ENCODE data around the gene CDX1. TPM values are rescaled to one million over a fixed set of nuclear protein-coding genes. Genes with fewer than 3 reads are reported as not detected.
A peak's percentile ranks its signal among the peaks of the same experiment; 100 is the strongest.
"Not testable (repeated sequence)": the region's sequence is repeated elsewhere in the genome, so short reads cannot be mapped to it uniquely, and the experiment has no call there.

Gene CDX1
- total RNA-seq, 1 donor from 2014 or later: not detected

DNA sequence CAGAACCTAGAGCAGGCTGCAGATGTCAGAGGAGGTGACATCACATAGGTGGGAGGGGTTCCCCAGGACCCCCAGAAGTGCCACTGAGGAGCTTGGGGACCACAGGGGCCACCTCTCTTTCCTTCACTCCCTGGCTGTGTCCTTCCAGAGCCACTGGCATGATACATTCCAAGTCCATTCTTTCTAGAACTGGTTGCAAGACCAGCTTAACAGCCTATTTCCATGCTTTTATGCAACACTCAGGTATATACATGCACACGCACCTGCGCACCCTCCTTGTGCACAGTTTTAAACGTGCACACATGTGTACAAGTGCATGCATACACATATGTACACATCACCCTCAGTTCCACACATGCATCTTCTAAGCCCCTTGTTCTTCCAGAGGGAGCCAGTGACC is 63.0 kb downstream of the CDX1 start:
- FAIRE-seq: peak; percentile 18
- H3K27me3 ChIP-seq (ENCODE audit: control insufficient read depth, insufficient read depth, low read length): no peaks in the 10 kb centered on the region
- no peak overlapping the region for H3K4me3 ChIP-seq (ENCODE audit: low read depth, low read length)
- H3K36me3 ChIP-seq (ENCODE audit: control insufficient read depth, insufficient read depth, low read length): no peaks in the 10 kb centered on the region
- no peak for DNase-seq (ENCODE audit: low read depth)
- TF ChIP-seq CTCF (IDR thresholded peaks at IDR 0.05; ENCODE audit: insufficient read depth, low read length, severe bottlenecking): no peak

DNA sequence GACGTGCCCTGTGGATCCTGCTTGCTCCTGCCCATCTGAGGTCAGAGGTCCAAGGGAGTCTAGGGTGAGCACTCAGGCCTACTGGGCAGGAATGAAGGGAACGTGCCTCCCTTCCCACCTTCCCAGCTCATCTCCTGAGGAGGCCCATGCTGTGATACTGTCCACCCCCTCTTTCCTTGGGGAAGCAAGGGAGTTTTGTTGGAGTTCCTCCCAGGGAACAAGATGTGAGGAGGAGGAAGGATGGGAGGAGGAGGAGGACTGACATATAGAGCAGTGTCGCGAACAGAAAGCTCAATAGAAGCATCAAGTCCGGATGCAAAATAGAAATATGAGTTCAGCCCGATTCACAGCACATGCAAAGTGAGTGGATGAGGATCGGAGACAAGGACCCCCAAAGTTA is 64.3 kb downstream of the CDX1 start:
- FAIRE-seq (peak; percentile 7), DNase-seq (ENCODE audit: low read depth) (no peak)
- H3K27me3 ChIP-seq (ENCODE audit: control insufficient read depth, insufficient read depth, low read length): no peaks in the 10 kb centered on the region
- no peak overlapping the region for H3K4me3 ChIP-seq (ENCODE audit: low read depth, low read length)
- no peak for TF ChIP-seq CTCF (IDR thresholded peaks at IDR 0.05; ENCODE audit: insufficient read depth, low read length, severe bottlenecking)
- no peaks in the 10 kb centered on the region for H3K36me3 ChIP-seq (ENCODE audit: control insufficient read depth, insufficient read depth, low read length)

DNA sequence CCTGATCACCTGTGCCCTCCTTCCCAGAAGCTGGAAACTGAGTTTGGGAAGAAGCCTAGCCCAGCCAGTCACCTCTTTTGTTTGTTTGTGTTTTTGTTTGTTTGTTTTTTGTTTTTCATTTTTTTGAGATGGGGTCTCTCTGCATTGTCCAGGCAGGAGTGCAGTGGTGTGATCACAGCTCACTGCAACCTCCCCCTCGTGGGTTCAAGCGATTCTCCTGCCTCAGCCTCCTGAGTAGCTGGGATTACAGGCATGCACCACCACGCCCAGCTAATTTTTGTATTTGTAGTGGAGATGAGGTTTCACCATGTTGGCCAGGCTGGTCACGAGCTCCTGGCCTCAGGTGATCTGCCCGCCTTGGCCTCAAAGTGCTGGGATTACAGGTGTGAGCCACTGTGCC is 67.1 kb downstream of the CDX1 start:
- H3K36me3 ChIP-seq (ENCODE audit: control insufficient read depth, insufficient read depth, low read length); H3K4me3 ChIP-seq (ENCODE audit: low read depth, low read length); FAIRE-seq; H3K27me3 ChIP-seq (ENCODE audit: control insufficient read depth, insufficient read depth, low read length); DNase-seq (ENCODE audit: low read depth): not testable (repeated sequence)

Other genes with a start within 250 kb of the CDX1 start
- gene PDE6A, start 222.0 kb upstream of the CDX1 start, total RNA-seq: not detected in 2 replicates
- 1.8 TPM in 2 replicates for gene SLC26A2, start 206.0 kb upstream of the CDX1 start, total RNA-seq
- 5.8 and 6.8 TPM in 2 replicates for gene TIGD6, start 166.1 kb upstream of the CDX1 start, total RNA-seq
- 21.9 and 22.9 TPM in 2 replicates for gene HMGXB3, start 166.0 kb upstream of the CDX1 start, total RNA-seq
- not detected in 2 replicates for gene CSF1R, start 80.2 kb upstream of the CDX1 start, total RNA-seq
- 0.26 and 1.6 TPM in 2 replicates for gene PDGFRB, start 10.9 kb upstream of the CDX1 start, total RNA-seq
- not detected in 2 replicates for gene SLC6A7, start 23.3 kb downstream of the CDX1 start, total RNA-seq
- under 0.01 TPM in 1 of 2 replicates, not detected in the other for gene CAMK2A, start 123.0 kb downstream of the CDX1 start, total RNA-seq
- gene ARSI, start 136.1 kb downstream of the CDX1 start, total RNA-seq: 5.4 and 5.8 TPM in 2 replicates
- 8.4 and 9.0 TPM in 2 replicates for gene TCOF1, start 190.9 kb downstream of the CDX1 start, total RNA-seq
- 1.1 and 3.8 TPM in 2 replicates for gene CD74, start 246.1 kb downstream of the CDX1 start, total RNA-seq

All from bronchial epithelial cell (primary cell).